Activated naive CD8-positive, alpha-beta T cell treated with anti-CD3 and anti-CD28 coated beads for 36 hours (primary cell): Measurements from ENCODE around the gene AOC1. TPM values are rescaled to one million over a fixed set of nuclear protein-coding genes. Genes with fewer than 3 reads are reported as not detected.
A peak's percentile ranks its signal among the peaks of the same experiment; 100 is the strongest.
"Not testable (repeated sequence)": the region's sequence is repeated elsewhere in the genome, so short reads cannot be mapped to it uniquely, and the experiment has no call there.

Experiments
- DNase-seq: peaks from one replicate; pipeline ENCODE4 v3.0.0; 2021
- H3K27ac Mint-ChIP-seq: one replicate; pipeline ENCODE4 v1.8.0; 2022; ENCODE audit warnings: mild to moderate bottlenecking, moderate library complexity, mixed read lengths
- H3K27me3 Mint-ChIP-seq: one replicate; pipeline ENCODE4 v1.8.0; 2022; ENCODE audit warnings: mild to moderate bottlenecking, mixed read lengths
- H3K36me3 Mint-ChIP-seq: one replicate; pipeline ENCODE4 v1.8.0; 2021; ENCODE audit warnings: mild to moderate bottlenecking, mixed read lengths
- H3K4me1 Mint-ChIP-seq: one replicate; pipeline ENCODE4 v1.8.0; 2021; ENCODE audit warnings: mixed read lengths
- H3K4me3 Mint-ChIP-seq: one replicate; pipeline ENCODE4 v1.8.0; 2022; ENCODE audit warnings: mild to moderate bottlenecking, moderate library complexity, mixed read lengths
- H3K9me3 Mint-ChIP-seq: one replicate; pipeline ENCODE4 v1.8.0; 2022; ENCODE audit warnings: mixed read lengths
- total RNA-seq, 2 experiments: library from RNA; stranded (reverse); gene quantifications; one replicate each; pipeline ENCODE4 v1.2.3, GENCODE V29; 2021

The AOC1 gene
- total RNA-seq, 2 experiments from 2014 or later, result not detected

GRCh38 chr7:150896562-150897209 is 44.4 kb downstream of the AOC1 start:
- Mint-ChIP-seq H3K36me3 (no peaks in the 10 kb centered on the region), H3K4me1 (peaks cover 12% of the 10 kb centered on the region), H3K9me3 (peaks cover 6% of the 10 kb centered on the region), H3K27ac (no peak overlapping the region), H3K4me3 (no peak overlapping the region), H3K27me3 (peaks cover 51% of the 10 kb centered on the region)
- DNase-seq, result no peak

DNA sequence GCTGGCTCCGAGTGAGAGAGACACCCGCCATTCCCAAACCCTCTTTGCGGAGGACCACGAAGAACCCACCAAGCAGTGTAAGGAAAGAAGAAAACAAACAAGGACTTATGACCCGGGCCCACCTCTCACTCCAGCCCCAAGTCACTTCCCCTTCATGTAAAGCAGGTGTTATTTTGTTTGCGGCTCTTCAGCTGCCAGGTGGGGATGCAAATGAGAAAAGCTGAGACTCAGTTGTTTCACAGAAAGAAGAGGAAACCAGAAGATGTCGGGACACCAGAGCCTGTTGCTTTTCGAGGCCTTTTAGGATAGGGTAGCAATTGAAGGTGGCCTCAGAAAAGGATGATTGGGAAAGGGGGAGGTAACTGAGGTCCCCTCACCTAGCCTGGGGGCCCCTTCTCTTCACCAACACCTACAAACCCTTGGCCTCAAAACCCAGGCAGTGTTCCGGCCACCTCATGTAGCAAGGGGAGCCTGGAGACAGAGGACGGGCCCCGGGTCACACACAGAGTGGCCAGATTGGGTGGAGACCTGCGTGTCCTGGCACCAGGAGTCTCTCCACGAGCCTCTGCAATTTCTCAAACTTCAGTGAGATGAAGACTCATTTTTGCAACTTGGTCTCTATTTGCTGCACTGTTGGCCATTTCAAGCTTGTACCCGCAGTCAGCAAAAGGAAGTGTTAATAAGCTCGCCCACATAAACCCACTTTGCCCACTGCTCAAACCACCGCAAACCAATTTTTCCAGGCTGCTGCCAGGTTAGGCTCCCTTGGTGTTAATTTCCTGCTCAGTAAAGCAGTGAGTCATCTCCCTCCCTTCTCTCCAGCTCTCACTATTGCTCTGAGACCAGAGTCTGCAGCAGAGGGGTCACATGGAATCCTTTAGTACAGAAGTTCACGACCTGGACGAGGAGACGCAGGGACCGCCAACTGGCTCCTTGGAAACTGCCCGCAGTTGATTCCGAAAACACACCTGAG is 45.5 kb downstream of the AOC1 start:
- peak overlapping the region; percentile 30 for H3K27ac Mint-ChIP-seq
- peak; percentile 45 for DNase-seq
- H3K9me3 Mint-ChIP-seq, result peaks cover 6% of the 10 kb centered on the region
- H3K4me1 Mint-ChIP-seq, result peaks cover 12% of the 10 kb centered on the region
- H3K4me3 Mint-ChIP-seq, result no peak overlapping the region
- H3K36me3 Mint-ChIP-seq, result no peaks in the 10 kb centered on the region
- H3K27me3 Mint-ChIP-seq, result peaks cover 57% of the 10 kb centered on the region

DNA sequence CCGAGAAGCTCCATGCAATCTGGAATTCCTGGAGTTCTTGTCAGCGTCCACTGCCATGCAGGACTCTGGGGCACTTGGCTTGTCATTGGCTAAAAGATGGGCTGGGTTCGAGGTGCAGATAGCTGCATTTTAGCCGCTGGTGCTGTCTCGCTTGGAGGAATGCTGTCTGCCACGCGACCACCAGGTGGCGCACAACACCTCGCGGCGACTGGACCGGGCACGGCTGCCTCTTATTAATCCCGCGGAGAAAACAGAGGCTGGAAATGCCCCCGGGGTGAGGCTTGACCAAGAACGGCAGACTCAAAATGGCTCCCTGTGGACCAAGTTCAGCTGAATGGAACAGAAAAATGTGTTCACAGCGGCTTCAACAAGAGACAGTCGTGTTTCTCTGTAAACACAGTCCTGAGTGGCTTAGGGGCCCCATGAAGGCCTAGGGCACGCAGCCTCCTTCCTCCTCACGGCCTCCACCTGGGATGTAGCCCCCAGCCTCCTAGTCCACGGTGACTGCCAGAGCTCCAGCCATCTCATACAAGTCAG is 46.2 kb downstream of the AOC1 start:
- DNase-seq, result peak; percentile 70
- Mint-ChIP-seq H3K36me3 (no peaks in the 10 kb centered on the region), H3K27ac (no peak overlapping the region), H3K4me1 (peaks cover 14% of the 10 kb centered on the region), H3K4me3 (no peak overlapping the region), H3K9me3 (peaks cover 6% of the 10 kb centered on the region), H3K27me3 (peaks cover 61% of the 10 kb centered on the region)

GRCh38 chr7:150900675-150901074 is 48.4 kb downstream of the AOC1 start:
- H3K27me3 Mint-ChIP-seq, result peaks cover 65% of the 10 kb centered on the region
- peaks cover 16% of the 10 kb centered on the region for H3K4me1 Mint-ChIP-seq
- no peak overlapping the region for H3K27ac Mint-ChIP-seq
- H3K4me3 Mint-ChIP-seq, result no peak overlapping the region
- H3K36me3 Mint-ChIP-seq, result no peaks in the 10 kb centered on the region
- no peak for DNase-seq
- no peaks in the 10 kb centered on the region for H3K9me3 Mint-ChIP-seq

GRCh38 chr7:150901160-150902035 is 49.1 kb downstream of the AOC1 start:
- H3K4me3 Mint-ChIP-seq, result no peak overlapping the region
- peaks cover 61% of the 10 kb centered on the region for H3K27me3 Mint-ChIP-seq
- DNase-seq, result no peak
- no peak overlapping the region for H3K27ac Mint-ChIP-seq
- H3K4me1 Mint-ChIP-seq, result peaks cover 16% of the 10 kb centered on the region
- H3K9me3 Mint-ChIP-seq, result no peaks in the 10 kb centered on the region
- H3K36me3 Mint-ChIP-seq, result no peaks in the 10 kb centered on the region

DNA sequence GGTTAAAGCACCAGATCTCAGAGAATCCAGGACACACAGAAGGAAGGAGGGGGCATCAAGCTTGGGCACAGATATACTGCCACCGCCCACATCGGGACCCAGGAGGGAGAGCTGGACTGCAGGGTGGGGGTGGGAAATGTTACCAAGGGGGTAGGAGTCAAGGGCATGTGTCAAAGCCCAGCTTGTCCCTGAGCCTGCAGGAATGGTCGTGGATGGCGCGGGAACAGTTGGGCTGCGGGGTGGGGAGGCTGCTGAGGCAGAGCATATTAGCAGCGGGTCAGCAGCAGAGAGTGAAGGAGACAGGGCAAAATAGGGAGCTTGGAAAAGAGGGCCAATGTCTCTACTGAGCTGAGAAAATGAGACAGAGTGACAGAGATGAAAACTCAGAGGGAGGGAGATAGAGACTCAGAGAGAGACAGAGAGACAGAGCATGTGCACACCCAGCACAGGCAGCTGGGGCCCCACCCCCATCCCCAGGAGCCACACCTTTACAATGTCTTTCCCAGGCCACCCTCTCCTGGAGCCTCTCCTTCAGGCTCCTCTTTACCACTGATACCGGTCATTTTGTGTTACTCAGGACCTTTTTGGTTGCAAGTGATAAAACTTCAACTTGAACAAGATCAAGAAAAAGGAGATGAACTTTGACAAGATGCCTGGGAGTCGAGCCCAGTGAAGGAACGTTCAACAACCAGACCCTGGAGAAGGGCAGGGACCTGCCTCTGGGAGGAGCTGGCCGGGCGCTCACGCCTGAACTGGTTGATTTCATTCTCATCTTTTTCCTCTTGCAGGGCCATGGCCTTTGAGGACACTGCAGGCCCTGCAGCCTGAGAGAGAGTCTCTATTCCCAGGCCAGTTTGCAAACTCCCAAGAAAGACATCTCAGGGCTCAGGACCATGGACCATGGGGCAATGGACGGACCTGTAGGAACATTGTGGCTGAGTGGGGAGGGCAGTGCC is 50.0 kb downstream of the AOC1 start:
- H3K36me3 Mint-ChIP-seq, result no peaks in the 10 kb centered on the region
- H3K27ac Mint-ChIP-seq, result no peak overlapping the region
- no peaks in the 10 kb centered on the region for H3K9me3 Mint-ChIP-seq
- H3K4me3 Mint-ChIP-seq, result no peak overlapping the region
- peaks cover 54% of the 10 kb centered on the region for H3K27me3 Mint-ChIP-seq
- no peak for DNase-seq
- H3K4me1 Mint-ChIP-seq, result peaks cover 15% of the 10 kb centered on the region

DNA sequence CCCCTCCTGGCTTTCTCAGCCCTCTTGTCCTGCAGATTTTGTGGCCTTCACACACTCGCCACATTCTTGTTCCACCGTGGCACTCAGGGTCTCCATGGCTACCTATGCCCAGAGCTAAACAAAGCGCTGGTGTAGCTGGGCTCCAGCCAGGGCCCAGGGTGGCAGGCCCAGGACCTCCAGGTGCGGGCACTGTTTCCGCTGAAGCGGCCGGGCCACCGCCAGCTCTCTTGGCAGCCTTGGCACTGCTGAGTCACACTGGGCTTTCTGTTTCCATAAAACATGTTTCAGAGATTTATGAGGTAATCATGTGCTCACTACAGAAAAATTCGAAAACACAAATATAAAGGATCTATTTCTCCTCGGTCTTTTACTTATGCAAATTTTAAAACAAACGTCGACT is 51.3 kb downstream of the AOC1 start:
- Mint-ChIP-seq H3K4me1 (peaks cover 6% of the 10 kb centered on the region), H3K27ac (no peak overlapping the region), H3K4me3 (no peak overlapping the region), H3K36me3 (no peaks in the 10 kb centered on the region), H3K27me3 (peaks cover 45% of the 10 kb centered on the region), H3K9me3 (no peaks in the 10 kb centered on the region)
- DNase-seq, result peak; percentile 26

DNA sequence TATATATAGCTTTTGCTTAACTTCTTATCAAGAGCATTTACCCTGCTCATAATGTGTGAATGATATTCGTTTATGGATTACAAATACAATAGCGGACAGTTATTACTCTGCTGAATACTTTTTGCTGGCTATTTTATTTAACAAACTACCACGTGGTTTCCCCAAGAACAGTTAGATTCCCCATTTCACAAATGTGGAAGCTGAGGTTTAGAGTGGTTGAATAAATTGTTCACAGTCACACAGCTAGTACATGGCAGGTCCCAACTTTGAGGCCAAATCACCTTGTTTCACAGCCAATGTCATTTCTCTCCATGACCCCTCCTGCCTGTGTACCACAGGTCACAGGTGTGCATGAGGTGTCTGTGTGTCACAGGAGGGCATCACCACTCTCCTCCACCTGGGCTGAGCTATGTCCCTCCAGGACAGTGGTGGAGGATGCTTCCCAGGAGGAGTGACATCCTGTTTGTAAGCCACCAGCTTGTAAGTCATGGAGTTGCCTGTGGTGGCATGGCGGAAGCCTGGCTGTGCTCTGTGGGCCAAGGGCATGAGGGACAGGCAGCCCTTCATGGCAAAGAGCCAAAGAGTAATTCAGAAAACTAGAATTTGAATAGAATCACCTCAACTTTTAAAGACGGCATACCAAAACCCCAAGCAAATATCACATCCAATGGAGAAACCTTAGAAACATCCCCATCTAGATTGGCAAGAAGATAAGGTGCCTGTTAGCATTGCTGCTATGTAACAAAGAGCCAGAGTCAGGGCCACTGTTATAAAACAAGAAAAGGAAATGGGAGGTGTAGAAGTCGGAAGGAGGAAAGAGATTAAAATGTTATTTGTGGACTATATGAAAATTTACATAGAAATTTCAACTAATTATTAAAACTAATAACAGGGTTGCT is 51.9 kb downstream of the AOC1 start:
- Mint-ChIP-seq H3K36me3 (no peaks in the 10 kb centered on the region), H3K4me1 (peaks cover 8% of the 10 kb centered on the region), H3K9me3 (no peaks in the 10 kb centered on the region), H3K27me3 (peaks cover 43% of the 10 kb centered on the region), H3K4me3 (no peak overlapping the region), H3K27ac (no peak overlapping the region)
- DNase-seq, result no peak

DNA sequence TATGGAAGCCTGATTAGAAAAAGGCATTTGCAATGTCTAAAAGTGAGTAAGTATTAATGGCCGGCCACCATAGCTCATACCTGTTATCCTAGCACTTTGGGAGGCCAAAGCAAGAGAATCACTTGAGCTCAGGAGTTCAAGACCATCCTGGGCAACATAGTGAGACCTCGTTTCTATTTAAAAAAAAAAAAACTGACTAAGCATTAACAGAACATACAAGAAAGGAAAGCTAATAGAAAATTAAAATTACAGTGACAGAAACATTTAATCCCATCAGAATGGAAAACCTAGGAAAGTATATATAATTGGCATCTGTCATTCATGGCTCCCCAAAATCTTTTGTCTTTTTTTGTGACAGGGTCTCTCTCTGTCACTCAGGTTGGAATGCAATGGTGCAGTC is 55.9 kb downstream of the AOC1 start:
- Mint-ChIP-seq H3K27me3 (peaks cover 23% of the 10 kb centered on the region), H3K4me1 (peaks cover 11% of the 10 kb centered on the region), H3K36me3 (no peaks in the 10 kb centered on the region), H3K27ac (no peak overlapping the region), H3K4me3 (no peak overlapping the region), H3K9me3 (peaks cover 1% of the 10 kb centered on the region)
- DNase-seq, result no peak

- Mint-ChIP-seq H3K9me3 (peaks cover 1% of the 10 kb centered on the region), H3K36me3 (no peaks in the 10 kb centered on the region), H3K27me3 (peaks cover 14% of the 10 kb centered on the region), H3K27ac (no peak overlapping the region), H3K4me1 (peaks cover 7% of the 10 kb centered on the region), H3K4me3 (no peak overlapping the region)
- peak; percentile 20 for DNase-seq
These were observed 57.1 kb downstream of the AOC1 start for GRCh38 chr7:150909200-150909995.

DNA sequence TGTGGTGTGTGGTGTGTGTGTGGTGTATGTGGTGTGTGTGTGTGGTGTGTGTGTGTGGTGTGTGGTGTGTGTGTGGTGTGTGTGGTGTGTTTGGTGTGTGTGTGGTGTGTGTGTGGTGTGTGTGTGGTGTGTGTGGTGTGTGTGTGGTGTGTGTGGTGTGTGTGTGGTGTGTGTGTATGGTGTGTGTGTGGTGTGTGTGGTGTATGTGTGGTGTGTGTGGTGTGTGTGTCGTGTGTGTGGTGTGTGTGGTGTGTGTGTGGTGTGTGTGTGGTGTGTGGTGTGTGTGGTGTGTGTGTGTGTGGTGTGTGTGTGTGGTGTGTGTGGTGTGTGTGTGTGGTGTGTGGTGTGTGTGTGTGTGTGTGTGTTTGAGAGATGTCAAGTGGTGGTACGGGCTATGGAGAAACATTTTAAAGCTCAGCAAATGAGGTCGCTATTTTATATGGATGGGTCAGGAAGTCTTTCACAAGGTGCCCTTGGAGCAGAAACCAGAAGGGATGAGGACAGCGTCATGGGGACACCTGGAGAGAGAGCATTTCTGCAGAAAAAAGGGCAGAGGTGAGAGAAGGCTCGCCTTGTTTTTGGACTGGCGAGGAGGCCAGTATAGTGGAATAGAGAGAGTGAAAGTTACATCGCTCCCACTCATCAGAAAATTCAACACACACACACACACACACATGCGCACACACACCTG is 58.1 kb downstream of the AOC1 start:
- not testable (repeated sequence) for H3K36me3 Mint-ChIP-seq, DNase-seq, H3K9me3 Mint-ChIP-seq, H3K4me3 Mint-ChIP-seq, H3K27ac Mint-ChIP-seq, H3K4me1 Mint-ChIP-seq
- H3K27me3 Mint-ChIP-seq, result peaks cover 11% of the 10 kb centered on the region

GRCh38 chr7:150910996-150911422 is 58.7 kb downstream of the AOC1 start:
- DNase-seq, result no peak
- no peak overlapping the region for H3K27ac Mint-ChIP-seq
- peaks cover 7% of the 10 kb centered on the region for H3K4me1 Mint-ChIP-seq
- H3K4me3 Mint-ChIP-seq, result no peak overlapping the region
- H3K36me3 Mint-ChIP-seq, result no peaks in the 10 kb centered on the region
- peaks cover 1% of the 10 kb centered on the region for H3K9me3 Mint-ChIP-seq
- H3K27me3 Mint-ChIP-seq, result peaks cover 8% of the 10 kb centered on the region
